DND-41 (cell line): ENCODE measurements around the gene FGFR2.

Source experiments
- ATAC-seq: fragments of 200-7000 bp; cut with Tn5 transposase; 3 replicates; pipeline ENCODE4 v1.9.1; 2021; ENCODE audit warnings: low read depth; ENCODE audit not compliant: insufficient read depth
- DNase-seq: peaks from one replicate; pipeline ENCODE4 v3.0.0-alpha.2; 2020
- H2AFZ ChIP-seq: 2 replicates; pipeline ENCODE4 v1.6.0; 2012; ENCODE audit warnings: low read depth, low read length
- H3K27ac ChIP-seq: 2 replicates; pipeline ENCODE4 v1.5.1; 2012; ENCODE audit warnings: low read length, inconsistent platforms
- H3K27me3 ChIP-seq: fragments of 200-600 bp; sonication (generic); 2 replicates; pipeline ENCODE4 v1.6.0; 2012; ENCODE audit warnings: low read length, mild to moderate bottlenecking, inconsistent platforms; ENCODE audit not compliant: insufficient read depth, poor library complexity
- H3K36me3 ChIP-seq: 2 replicates; pipeline ENCODE4 v1.5.1; 2012; ENCODE audit warnings: low read length, inconsistent platforms; ENCODE audit not compliant: insufficient read depth
- H3K4me1 ChIP-seq: 2 replicates; pipeline ENCODE4 v1.5.1; 2012; ENCODE audit warnings: mild to moderate bottlenecking, low read length; ENCODE audit not compliant: insufficient read depth
- H3K4me2 ChIP-seq: 2 replicates; pipeline ENCODE4 v1.6.0; 2012; ENCODE audit warnings: mild to moderate bottlenecking, moderate library complexity, low read length, inconsistent platforms; ENCODE audit not compliant: insufficient read depth
- H3K4me3 ChIP-seq, 2 experiments: fragments of 200-600 bp in 1 of 2; shearing (Covaris generic) in 1 of 2; 2 replicates each; pipeline ENCODE4 v1.5.1; 2012 to 2016; ENCODE audit warnings: inconsistent platforms in 2 of 2, low read length in 2 of 2, mild to moderate bottlenecking in 2 of 2, low read depth in 1 of 2, moderate library complexity in 1 of 2
- H3K79me2 ChIP-seq: 2 replicates; pipeline ENCODE4 v1.6.0; 2012; ENCODE audit warnings: low read length, inconsistent platforms; ENCODE audit not compliant: insufficient read depth
- H3K9ac ChIP-seq: 2 replicates; pipeline ENCODE4 v1.6.0; 2012; ENCODE audit warnings: low read depth, mild to moderate bottlenecking, inconsistent platforms, low read length, moderate library complexity
- H3K9me3 ChIP-seq: 2 replicates; pipeline ENCODE4 v1.5.1; 2012; ENCODE audit warnings: low read length, moderate library complexity, mild to moderate bottlenecking, inconsistent platforms; ENCODE audit not compliant: insufficient read depth, severe bottlenecking
- H4K20me1 ChIP-seq: 2 replicates; pipeline ENCODE4 v1.6.0; 2012; ENCODE audit warnings: low read length; ENCODE audit not compliant: insufficient read depth
- EZH2 ChIP-seq: IDR thresholded peaks from 3 replicates; pipeline ENCODE4 v1.6.1; 2012; ENCODE audit warnings: borderline replicate concordance, low read depth, mild to moderate bottlenecking, moderate library complexity, low read length, inconsistent platforms; ENCODE audit not compliant: severe bottlenecking
- TF ChIP-seq, protein P1 (sequence below): IDR thresholded peaks from 2 replicates; pipeline ENCODE4 v1.5.1; 2012; ENCODE audit warnings: borderline replicate concordance, low read length, moderate library complexity, mild to moderate bottlenecking; ENCODE audit not compliant: poor library complexity, severe bottlenecking; ENCODE audit errors: extremely low read depth

FGFR2 gene

DNA sequence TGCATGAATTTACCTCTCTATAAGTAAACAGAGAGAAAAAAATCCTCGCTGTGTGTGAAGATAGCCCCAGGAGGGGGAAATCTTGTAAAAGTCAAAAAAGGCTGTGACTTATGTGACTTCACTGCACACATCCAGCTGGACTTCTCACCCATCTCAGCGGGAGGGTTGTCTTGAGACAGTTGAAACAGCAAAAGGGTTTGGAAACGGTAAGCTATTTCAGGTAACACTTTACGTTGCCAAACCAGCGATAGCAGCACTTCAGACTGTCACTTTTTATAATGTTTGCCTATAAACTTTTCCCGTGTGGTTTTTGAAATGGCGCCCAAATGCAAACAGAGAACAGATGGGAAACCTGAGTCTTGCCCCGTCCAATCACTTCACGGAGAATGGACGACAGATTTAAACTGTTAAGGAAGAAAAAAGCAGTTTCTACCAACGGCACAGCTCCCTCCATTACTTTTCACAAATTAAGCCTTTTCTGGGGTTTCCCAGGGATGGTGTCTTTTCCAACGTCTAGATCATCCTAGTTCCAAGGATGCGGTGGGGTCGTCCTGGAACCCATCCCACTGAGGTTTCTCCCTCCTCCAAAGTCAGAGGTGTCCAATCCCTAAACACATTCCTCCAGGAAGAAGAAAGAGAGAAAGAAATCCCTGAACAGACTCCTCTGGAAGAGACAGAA is 25.2 kb downstream of the FGFR2 start:
- TF ChIP-seq, protein P1, sequence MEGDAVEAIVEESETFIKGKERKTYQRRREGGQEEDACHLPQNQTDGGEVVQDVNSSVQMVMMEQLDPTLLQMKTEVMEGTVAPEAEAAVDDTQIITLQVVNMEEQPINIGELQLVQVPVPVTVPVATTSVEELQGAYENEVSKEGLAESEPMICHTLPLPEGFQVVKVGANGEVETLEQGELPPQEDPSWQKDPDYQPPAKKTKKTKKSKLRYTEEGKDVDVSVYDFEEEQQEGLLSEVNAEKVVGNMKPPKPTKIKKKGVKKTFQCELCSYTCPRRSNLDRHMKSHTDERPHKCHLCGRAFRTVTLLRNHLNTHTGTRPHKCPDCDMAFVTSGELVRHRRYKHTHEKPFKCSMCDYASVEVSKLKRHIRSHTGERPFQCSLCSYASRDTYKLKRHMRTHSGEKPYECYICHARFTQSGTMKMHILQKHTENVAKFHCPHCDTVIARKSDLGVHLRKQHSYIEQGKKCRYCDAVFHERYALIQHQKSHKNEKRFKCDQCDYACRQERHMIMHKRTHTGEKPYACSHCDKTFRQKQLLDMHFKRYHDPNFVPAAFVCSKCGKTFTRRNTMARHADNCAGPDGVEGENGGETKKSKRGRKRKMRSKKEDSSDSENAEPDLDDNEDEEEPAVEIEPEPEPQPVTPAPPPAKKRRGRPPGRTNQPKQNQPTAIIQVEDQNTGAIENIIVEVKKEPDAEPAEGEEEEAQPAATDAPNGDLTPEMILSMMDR = no peak
- TF ChIP-seq EZH2 = no peak
- no peak for ATAC-seq
- H2AFZ ChIP-seq = no peak overlapping the region

DNA sequence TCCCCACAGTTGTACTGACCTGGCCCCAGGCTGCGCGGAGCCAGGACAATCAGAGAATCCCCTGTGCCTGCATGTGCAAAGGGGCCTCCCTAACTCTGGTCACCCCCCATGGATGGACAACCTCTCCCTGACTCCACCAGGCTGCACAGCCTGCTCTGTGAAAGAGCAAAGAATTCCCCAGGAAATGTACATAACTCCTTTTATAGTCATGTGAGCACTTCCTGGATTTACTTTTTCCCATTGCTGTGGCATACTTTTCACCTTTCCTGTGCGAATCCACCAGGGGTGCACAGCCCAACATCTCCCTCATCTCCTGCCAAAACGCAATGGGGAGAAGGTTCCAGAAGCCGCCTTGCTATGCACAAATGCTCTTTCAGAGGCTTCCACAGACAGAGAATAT is 27.9 kb downstream of the FGFR2 start:
- TF ChIP-seq, protein P1 = no peak
- TF ChIP-seq EZH2 = no peak
- no peak overlapping the region for H3K27ac ChIP-seq

More for the DNA sequence above, 25.2 kb downstream of the FGFR2 start:
- Histone ChIP-seq H3K79me2 (no peaks in the 10 kb centered on the region), H3K4me3 (no peak overlapping the region), H3K9me3 (no peaks in the 10 kb centered on the region), H4K20me1 (no peaks in the 10 kb centered on the region), H3K4me2 (no peak overlapping the region), H3K4me1 (no peaks in the 10 kb centered on the region), H3K9ac (no peak overlapping the region), H3K27ac (no peak overlapping the region), H3K36me3 (no peaks in the 10 kb centered on the region), H3K27me3 (no peaks in the 10 kb centered on the region)
- DNase-seq = no peak

DNA sequence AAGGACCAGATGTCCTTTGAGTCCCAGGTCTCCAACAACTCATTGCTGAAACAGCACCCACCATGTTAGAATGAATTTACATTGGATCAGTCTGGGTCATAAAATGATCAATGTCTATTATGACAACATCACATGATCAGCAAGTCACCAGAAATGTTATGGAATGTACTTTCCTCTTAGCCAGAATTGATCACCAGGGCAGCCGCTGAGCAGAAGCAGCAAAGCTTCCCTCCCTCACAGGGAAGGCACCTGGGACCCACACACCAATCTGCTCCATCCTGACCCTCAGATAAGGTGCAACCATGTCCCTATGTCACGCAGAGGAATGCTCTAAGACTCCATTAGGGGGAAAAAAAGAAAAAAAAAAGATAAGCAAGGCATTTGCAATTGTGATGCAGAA is 30.0 kb downstream of the FGFR2 start:
- Histone ChIP-seq H3K36me3 (no peaks in the 10 kb centered on the region), H4K20me1 (no peaks in the 10 kb centered on the region), H3K4me3 (no peak overlapping the region), H3K4me1 (no peaks in the 10 kb centered on the region), H3K9me3 (no peaks in the 10 kb centered on the region), H3K79me2 (no peaks in the 10 kb centered on the region), H3K9ac (no peak overlapping the region), H2AFZ (no peak overlapping the region), H3K27ac (no peak overlapping the region), H3K4me2 (no peak overlapping the region), H3K27me3 (no peaks in the 10 kb centered on the region)
- DNase-seq = no peak
- TF ChIP-seq, protein P1 = no peak
- no peak for TF ChIP-seq EZH2
- ATAC-seq = no peak

More for the DNA sequence above, 27.9 kb downstream of the FGFR2 start:
- Histone ChIP-seq H3K79me2 (no peaks in the 10 kb centered on the region), H3K4me2 (no peak overlapping the region), H4K20me1 (no peaks in the 10 kb centered on the region), H3K9ac (no peak overlapping the region), H3K9me3 (no peaks in the 10 kb centered on the region), H2AFZ (no peak overlapping the region), H3K36me3 (no peaks in the 10 kb centered on the region), H3K4me1 (no peaks in the 10 kb centered on the region), H3K4me3 (no peak overlapping the region), H3K27me3 (no peaks in the 10 kb centered on the region)
- DNase-seq = no peak
- ATAC-seq = no peak
